T47D (cell line): ENCODE data around the gene SH3PXD2B.
A peak's percentile ranks its signal among the peaks of the same experiment; 100 is the strongest.
"Not testable (repeated sequence)": the region's sequence is repeated elsewhere in the genome, so short reads cannot be mapped to it uniquely, and the experiment has no call there.

Experiments
- DNase-seq, 2 experiments: peaks; one replicate each; pipeline versions ENCODE4 v3.0.0 to v3.0.0-alpha.2; 2011 to 2012; ENCODE audit warnings: low read depth in 1 of 2, low spot score in 1 of 2
- JUND ChIP-seq: IDR thresholded peaks from 2 replicates; pipeline ENCODE4 v1.6.1; 2012; ENCODE audit warnings: low read depth
- in situ Hi-C: cut with HindIII; loops from 2 replicates; pipeline ENCODE4 v1.10.0; 2016; ENCODE audit warnings: low sequenced_read_pairs, low pct_unique_long_range_greater_than_20kb

The SH3PXD2B gene

DNA sequence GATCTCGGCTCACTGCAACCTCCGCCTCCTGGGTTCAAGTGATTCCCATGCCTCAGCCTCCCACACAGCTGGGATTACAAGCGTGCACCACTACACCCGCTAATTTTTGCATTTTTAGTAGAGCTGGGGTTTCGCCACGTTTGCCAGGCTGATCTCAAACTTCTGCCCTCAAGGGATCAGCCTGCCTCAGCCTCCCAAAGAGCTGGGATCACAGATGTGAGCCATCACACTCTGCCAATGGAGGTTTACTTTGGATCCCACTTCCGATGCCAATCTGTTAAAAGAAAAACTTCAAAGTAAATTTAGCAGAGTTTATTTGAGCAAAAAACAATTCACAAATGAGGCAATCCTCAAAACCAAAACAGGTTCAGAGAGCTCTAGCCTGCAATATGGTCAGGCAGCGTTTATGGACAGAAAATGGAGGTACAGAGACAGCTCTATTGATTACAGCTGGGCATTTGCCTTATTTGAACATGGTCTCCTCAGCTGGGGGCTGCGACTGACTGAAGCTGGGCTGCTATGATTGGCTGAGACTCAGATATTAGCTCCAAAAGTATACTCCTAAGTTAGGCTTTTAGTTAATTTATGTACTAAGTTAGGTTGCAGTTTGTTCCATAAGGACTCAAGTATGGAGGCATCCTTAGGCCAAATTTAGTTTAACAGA is 152.1 kb downstream of the SH3PXD2B start:
- no peak for DNase-seq
- no peak for TF ChIP-seq JUND
- in situ Hi-C loops: no loop called here

DNA sequence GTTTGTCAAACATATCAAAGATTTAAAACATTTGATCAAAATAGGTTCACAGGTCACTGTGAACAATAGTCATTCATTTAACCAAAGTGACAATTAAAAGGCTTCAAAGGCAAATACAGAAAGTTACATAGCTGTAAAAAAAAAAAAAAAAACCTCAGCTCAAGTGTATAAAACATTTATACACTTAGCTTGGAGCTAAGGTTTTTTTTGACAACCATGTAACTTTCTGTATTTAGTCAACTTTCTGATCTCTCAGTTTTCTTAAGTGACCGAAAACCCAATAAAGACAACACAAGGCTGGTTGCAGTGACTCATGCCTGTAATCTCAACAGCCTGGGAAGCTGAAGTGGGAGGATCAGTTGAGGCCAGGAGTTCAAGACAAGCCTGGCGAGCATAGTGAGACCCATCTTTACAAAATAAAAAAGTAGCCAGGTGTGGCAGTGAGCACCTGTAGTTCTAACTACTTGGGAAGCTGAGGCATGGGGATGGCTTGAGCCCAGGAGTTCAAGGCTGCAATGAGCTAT is 154.3 kb downstream of the SH3PXD2B start:
- in situ Hi-C loops: no loop called here
- TF ChIP-seq JUND: no peak
- DNase-seq: no peak

DNA sequence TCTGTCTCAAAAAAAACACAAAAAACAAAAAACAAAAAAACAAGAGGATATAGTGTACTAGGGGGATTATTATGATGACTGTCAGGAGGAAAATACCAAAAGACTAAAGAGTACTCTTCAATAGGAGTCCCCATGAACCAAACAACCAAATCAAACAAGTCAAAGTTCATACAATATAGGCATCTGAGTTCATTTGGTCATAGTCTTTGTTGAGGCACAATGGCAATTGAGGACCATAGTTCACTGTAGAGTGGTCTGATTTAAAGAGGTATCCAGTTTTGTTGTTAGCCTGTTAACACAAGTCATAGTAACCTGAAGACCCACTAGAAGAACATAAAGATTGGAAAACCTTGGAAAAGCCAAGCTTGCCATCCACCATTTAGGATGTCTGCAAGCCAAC is 159.5 kb downstream of the SH3PXD2B start:
- DNase-seq: no peak
- in situ Hi-C loops: no loop called here
- TF ChIP-seq JUND: no peak

DNA sequence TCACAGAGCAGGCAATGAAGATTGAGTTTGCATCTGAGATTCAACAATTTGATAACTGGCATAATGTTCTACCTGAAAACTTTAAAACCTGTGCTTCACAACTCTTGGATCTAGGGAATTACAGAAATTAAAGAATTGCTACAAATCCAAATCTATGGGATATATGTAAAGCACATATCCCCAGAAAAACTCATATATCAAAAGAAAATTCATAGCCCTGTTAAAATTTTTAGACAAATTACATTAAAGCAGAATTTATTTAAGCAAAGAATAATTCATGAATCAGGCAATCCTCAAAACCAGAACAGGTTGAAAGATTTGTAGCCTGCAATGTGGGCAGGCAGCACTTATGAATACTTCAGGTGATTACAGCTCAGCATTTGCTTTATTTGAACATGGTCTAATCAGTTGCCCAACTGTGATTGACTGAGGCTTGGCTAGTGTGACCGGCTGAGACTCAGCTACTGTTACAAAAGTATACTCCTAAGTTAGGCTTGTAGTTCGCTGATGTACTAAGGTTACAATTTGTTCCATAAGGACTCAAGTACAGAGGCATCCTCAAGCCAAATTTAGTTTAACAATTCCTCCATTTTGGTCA is 160.5 kb downstream of the SH3PXD2B start:
- in situ Hi-C loops: no loop called here
- TF ChIP-seq JUND: no peak
- DNase-seq: no peak

DNA sequence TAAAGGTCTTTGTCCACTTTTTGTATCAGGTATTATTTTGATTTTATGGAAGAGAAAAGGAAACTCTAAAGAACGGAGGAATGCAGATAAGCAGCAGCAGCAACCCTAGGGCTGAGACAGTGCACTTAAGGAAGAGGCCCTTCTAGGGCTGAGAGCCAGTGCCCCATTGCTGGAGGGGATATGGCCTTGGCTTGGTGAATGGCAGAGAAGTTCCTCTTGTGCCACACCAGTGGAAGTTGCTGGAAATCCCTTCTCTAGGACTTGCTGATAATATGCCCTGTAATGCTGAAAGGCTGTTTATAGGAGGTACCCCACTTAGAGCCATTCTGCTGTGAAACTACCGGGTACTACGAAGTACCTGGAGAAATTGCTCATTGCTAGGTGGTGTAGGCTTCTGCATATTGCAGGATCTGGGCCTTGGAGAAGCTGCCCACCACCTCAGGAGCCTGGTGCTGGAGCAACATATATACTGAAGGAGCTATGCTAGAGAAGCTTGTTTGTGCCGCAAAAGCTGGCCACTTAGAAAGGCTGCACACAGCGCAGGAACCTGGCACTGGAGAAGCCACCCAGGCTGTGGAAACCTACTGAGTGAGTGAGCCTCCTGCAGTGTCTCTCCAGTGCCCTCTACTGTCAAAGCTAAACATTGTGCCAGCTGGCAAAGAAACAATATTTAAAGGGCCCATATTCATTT is 161.1 kb downstream of the SH3PXD2B start:
- no peak for TF ChIP-seq JUND
- DNase-seq: peak; percentile 49 to 89
- in situ Hi-C loops: no loop called here

DNA sequence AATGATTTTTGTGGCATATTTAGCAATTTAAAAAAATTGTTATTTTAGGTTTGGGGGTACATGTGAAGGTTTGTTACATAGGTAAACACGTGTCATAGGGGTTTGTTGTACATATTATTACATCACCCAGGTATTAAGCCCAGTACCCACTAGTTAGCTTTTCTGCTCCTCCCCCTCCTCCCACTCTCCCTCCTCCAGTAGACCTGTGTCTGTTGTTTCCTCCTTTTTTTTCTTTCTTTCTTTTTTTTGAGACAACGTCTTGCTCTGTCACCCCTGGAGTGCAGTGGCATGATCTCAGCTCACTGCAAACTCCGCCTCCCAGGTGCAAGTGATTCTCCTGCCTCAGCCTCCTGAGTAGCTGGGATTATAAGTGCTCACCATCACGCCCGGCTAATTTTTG is 162.5 kb downstream of the SH3PXD2B start:
- in situ Hi-C loops, DNase-seq: not testable (repeated sequence)

DNA sequence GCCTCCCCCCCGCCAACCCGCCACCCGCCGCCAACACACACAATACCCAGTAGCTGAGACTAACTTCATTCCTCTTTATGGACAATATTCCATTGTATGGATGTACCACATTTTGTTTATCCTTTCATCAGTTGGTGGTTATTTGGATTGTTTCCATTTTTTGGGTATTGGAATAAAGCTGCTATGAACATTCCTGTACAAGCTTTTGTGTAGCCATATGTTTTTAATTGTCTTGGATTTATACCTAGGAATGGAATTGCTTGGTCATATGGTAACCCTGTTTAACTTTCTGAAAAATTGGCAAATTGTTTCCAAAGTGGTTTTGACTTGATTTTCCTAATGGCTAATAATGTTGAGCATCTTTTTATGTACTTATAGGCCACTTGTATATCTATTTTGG is 165.9 kb downstream of the SH3PXD2B start:
- in situ Hi-C loops: no loop called here
- DNase-seq: no peak
- TF ChIP-seq JUND: no peak

DNA sequence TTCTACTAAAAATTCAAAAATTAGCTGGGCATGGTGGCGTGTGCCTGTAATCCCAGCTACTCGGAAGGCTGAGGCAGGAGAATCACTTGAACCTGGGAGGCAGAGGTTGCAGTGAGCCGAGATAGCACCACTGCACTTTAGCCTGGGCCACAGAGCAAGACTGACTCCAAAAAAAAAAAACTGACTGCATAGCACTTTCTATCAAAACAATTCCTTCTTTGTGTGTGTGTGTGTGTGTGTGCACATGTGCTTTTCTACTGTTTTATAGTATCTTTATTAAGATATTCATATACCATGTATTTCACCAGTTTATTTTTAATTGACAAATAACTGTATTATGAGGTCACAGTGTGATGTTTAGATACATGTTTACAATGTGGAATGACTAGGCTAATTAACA is 167.2 kb downstream of the SH3PXD2B start:
- in situ Hi-C loops: not testable (repeated sequence)

DNA sequence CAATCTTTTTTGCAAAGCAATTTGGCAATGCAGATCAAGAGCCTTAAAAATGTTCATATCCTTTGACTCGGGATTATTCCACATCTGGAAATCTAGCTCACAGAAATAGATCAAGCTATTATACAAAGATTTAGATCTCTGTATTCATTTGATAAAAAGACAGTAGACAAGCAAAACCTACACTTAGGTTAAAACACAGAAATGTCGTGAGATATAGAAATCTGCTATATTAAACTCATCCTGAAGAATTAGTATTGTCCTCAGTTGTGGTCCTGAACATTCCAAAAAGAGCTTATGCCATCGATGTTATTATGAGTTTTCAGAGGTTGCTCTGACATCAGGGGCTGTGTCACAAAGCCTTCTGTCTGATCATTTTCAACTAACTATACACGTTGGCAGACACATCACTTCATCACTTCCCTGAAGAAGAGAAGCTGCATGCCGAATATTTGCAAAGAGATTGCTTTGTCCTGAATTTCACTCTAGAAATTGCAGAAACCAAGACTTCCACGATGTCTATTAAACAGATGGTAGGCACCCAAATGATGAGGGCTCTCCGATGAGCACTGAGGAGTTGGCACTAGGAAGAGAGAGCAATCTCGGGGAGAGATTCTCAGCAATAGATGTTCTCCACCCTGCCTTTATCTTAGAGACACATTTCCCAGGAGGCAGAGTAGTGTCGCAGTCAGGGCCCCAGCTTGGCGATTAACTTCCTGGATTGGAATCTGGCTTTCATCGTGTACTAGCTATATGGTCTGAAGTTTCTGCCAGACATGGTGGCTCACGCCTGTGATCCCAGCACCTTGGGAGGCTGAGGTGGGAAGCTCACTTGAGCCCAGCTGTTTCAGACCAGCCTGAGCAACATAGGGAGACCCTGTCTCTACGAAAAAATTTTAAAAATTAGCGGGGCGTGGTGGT is 168.8 kb downstream of the SH3PXD2B start:
- no peak for DNase-seq
- in situ Hi-C loops: no loop called here
- TF ChIP-seq JUND: no peak

More for the DNA sequence above, 167.2 kb downstream of the SH3PXD2B start:
- DNase-seq: not testable (repeated sequence)

DNA sequence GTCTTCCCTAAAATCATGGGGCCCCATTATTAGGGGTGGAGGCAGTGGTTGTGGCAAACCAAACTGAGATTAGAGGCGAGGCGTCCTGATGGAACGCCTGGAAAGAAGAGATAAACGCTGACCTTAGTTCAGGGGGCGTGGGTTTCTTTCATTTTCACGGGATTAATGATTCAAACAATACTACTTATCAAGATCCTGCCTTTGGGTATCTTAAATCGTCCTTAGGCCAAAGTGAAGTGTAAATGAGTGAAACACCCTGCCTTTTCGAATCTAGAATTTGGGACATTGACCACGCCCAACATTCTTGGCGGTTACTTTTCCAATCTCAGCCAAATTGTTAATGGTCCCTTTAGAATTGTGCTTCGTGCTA is 169.7 kb downstream of the SH3PXD2B start:
- DNase-seq: no peak
- no peak for TF ChIP-seq JUND
- in situ Hi-C loops: no loop called here

DNA sequence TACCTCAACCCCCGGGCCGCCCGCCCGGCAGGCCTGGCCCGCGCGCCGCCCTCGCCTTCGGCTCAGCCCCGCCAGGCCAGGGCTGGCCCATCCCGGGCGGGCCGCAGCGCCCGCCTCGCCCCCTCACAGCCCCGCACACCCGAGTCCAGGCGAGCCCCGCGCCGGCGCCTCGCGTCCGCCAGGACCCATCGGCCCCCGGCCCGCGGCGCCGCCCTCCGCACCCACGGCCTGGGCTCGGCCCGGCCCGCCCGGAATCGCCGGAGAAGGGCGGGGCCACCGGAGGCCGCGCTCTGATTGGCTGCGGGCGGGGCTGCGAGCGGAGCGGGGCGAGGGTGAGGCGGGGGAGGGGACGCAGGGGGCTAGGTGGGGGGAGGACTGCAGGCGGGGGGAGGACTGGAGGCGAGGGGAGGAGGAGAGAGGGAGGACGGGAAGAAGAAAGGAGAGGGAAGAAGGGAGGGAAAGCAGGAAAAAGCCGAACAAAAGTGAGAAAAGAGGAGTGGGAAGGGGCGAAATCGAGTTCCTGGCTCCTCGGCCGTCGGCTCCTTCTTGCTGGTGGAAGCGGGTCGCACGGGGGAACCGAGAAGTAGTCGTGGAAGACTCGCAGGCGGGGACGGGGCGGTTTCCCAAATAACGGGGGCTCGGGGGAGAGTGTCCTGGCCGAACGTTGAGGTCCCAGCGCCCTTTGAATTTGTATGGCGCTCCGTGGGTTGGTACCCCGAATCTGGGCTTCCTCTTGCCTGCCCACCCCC is 170.3 kb downstream of the SH3PXD2B start:
- in situ Hi-C loops: no loop called here
- peak; percentile 87 to 96 for DNase-seq
- no peak for TF ChIP-seq JUND
